Activated T-helper 1 cell treated with anti-CD3 and anti-CD28 coated beads, Interleukin-12 subunit alpha, Interleukin-12 subunit beta, Interleukin-2, Interleukin-4 antibody, amounts not matched to agents 30 ng/mL and 10 ng/mL and 1 ng/mL, durations not matched to agents 14 hours and 24 hours and 36 hours (primary cell): ENCODE data around the gene FBXL13. TPM values are rescaled to one million over a fixed set of nuclear protein-coding genes. Genes with fewer than 3 reads are reported as not detected.
A peak's percentile ranks its signal among the peaks of the same experiment; 100 is the strongest.

ENCODE experiments used
- DNase-seq: peaks from one replicate; pipeline ENCODE4 v3.0.0; 2021; ENCODE audit warnings: low spot score
- H3K27ac Mint-ChIP-seq: one replicate; pipeline ENCODE4 v1.8.0; 2021; ENCODE audit warnings: mild to moderate bottlenecking, mixed read lengths
- H3K27me3 Mint-ChIP-seq: one replicate; pipeline ENCODE4 v1.8.0; 2022; ENCODE audit warnings: mild to moderate bottlenecking, moderate library complexity, mixed read lengths; ENCODE audit not compliant: insufficient read depth
- H3K36me3 Mint-ChIP-seq: one replicate; pipeline ENCODE4 v1.8.0; 2021; ENCODE audit warnings: low read depth, mixed read lengths
- H3K4me1 Mint-ChIP-seq: one replicate; pipeline ENCODE4 v1.8.0; 2021; ENCODE audit warnings: low read depth, mixed read lengths
- H3K4me3 Mint-ChIP-seq: one replicate; pipeline ENCODE4 v1.8.0; 2021; ENCODE audit warnings: mild to moderate bottlenecking, moderate library complexity, mixed read lengths
- H3K9me3 Mint-ChIP-seq: one replicate; pipeline ENCODE4 v1.8.0; 2021; ENCODE audit warnings: mixed read lengths
- intact Hi-C: fragments of 100-400 bp; cut with micrococcal nuclease; formaldehyde crosslinking; loops from one replicate; pipeline ENCODE4 v1.15.1; 2024
- total RNA-seq: library from RNA; stranded (reverse); gene quantifications from 2 replicates; pipeline ENCODE4 v1.2.3, GENCODE V29; 2022

Gene FBXL13
- total RNA-seq, 1 donor from 2014 or later = 0.34 TPM

DNA sequence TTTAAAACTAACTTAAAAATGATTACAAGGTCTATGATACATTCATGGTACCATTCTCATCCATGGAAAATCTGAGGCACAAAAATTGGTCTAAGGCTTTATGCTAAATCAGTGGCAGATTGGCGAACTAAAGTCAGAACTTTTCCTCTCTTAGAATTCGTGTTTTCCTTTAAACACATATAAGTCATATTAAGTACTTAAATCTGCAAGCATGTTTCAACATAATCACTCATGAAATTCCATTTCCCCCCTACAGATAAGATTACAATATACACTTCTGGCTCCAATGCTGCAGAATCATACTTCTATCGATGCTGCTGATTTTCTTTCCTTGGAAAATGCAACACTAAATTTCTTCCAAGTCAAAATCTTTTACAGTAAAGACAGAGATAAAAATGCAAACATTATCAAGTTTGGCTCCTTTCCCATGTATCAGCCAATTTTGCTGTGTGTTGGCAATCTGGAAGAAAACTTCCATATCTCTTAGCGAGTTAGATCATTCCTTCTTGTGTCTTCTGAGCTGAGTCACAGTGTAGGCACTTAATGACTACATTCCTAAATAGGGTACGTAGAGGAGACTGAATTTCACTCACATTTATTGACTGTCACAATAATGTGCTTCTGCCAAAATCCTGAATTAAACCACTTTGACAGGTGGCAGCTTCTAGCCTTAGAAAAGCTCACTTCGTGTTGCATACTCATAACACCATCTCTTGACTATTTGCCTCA is 238.2 kb downstream of the FBXL13 start:
- H3K9me3 Mint-ChIP-seq = no peaks in the 10 kb centered on the region

GRCh38 chr7:102834999-102835398 is 239.6 kb downstream of the FBXL13 start:
- peaks cover 11% of the 10 kb centered on the region for H3K4me1 Mint-ChIP-seq
- H3K4me3 Mint-ChIP-seq = no peak overlapping the region
- intact Hi-C loops = loop anchor here (1.0 kb wide), 3 partner anchors 21 to 239 kb away; partner anchors contain the start of gene FBXL13
- H3K36me3 Mint-ChIP-seq = no peaks in the 10 kb centered on the region
- H3K27ac Mint-ChIP-seq = peak overlapping the region; percentile 41
- peak; percentile 5 for DNase-seq
- H3K9me3 Mint-ChIP-seq = no peaks in the 10 kb centered on the region
- H3K27me3 Mint-ChIP-seq = peaks cover 10% of the 10 kb centered on the region

More for the DNA sequence above, 238.2 kb downstream of the FBXL13 start:
- DNase-seq = no peak
- Mint-ChIP-seq H3K36me3 (no peaks in the 10 kb centered on the region), H3K4me1 (peaks cover 11% of the 10 kb centered on the region), H3K27me3 (peaks cover 10% of the 10 kb centered on the region), H3K27ac (no peak overlapping the region), H3K4me3 (no peak overlapping the region)
- intact Hi-C loops = no loop called here

GRCh38 chr7:102834466-102834865 is 240.1 kb downstream of the FBXL13 start:
- peaks cover 9% of the 10 kb centered on the region for H3K27me3 Mint-ChIP-seq
- H3K36me3 Mint-ChIP-seq = no peaks in the 10 kb centered on the region
- H3K9me3 Mint-ChIP-seq = no peaks in the 10 kb centered on the region
- peaks cover 11% of the 10 kb centered on the region for H3K4me1 Mint-ChIP-seq
- intact Hi-C loops = no loop called here
- no peak overlapping the region for H3K4me3 Mint-ChIP-seq
- no peak for DNase-seq
- H3K27ac Mint-ChIP-seq = no peak overlapping the region

- Mint-ChIP-seq H3K4me1 (peaks cover 11% of the 10 kb centered on the region), H3K4me3 (no peak overlapping the region), H3K36me3 (no peaks in the 10 kb centered on the region), H3K27ac (no peak overlapping the region), H3K27me3 (peaks cover 9% of the 10 kb centered on the region), H3K9me3 (no peaks in the 10 kb centered on the region)
- DNase-seq = no peak
- intact Hi-C loops = no loop called here
These were observed 241.3 kb downstream of the FBXL13 start for GRCh38 chr7:102833343-102833742.

- peaks cover 11% of the 10 kb centered on the region for H3K4me1 Mint-ChIP-seq
- intact Hi-C loops = no loop called here
- H3K4me3 Mint-ChIP-seq = no peak overlapping the region
- DNase-seq = no peak
- H3K27ac Mint-ChIP-seq = no peak overlapping the region
- H3K36me3 Mint-ChIP-seq = peaks cover 2% of the 10 kb centered on the region
- H3K9me3 Mint-ChIP-seq = no peaks in the 10 kb centered on the region
- H3K27me3 Mint-ChIP-seq = peaks cover 7% of the 10 kb centered on the region
These were observed 241.9 kb downstream of the FBXL13 start for GRCh38 chr7:102832674-102833073.

- intact Hi-C loops = no loop called here
- H3K4me3 Mint-ChIP-seq = no peak overlapping the region
- H3K36me3 Mint-ChIP-seq = peaks cover 3% of the 10 kb centered on the region
These were observed 244.4 kb downstream of the FBXL13 start for GRCh38 chr7:102830197-102830596.

DNA sequence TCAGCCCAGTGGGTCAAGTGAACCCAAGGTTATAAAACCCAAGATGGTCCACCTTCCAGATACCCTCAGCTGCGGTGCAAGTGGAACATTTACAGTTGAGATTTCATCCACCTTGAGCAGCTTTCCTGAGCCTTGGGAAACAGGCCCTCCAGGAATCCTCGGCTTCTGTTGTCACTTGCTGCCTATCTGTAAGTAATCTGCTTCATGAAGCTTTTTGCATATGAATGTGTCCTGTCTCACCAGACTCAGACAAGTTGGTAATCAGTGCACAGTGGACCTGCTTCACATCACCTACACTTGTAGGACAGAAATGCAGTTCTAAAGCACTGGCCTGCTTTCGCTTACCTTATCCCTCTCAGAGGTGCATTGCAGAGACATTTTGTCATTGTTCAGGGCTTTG is 245.5 kb downstream of the FBXL13 start:
- no peak overlapping the region for H3K4me3 Mint-ChIP-seq
- intact Hi-C loops = no loop called here
- DNase-seq = no peak
- no peaks in the 10 kb centered on the region for H3K4me1 Mint-ChIP-seq
- H3K27me3 Mint-ChIP-seq = peaks cover 4% of the 10 kb centered on the region
- H3K36me3 Mint-ChIP-seq = peaks cover 3% of the 10 kb centered on the region
- H3K9me3 Mint-ChIP-seq = no peaks in the 10 kb centered on the region
- H3K27ac Mint-ChIP-seq = no peak overlapping the region

More at GRCh38 chr7:102830197-102830596, 244.4 kb downstream of the FBXL13 start:
- H3K4me1 Mint-ChIP-seq = peaks cover 10% of the 10 kb centered on the region
- no peaks in the 10 kb centered on the region for H3K9me3 Mint-ChIP-seq
- DNase-seq = no peak
- H3K27me3 Mint-ChIP-seq = peaks cover 7% of the 10 kb centered on the region
- no peak overlapping the region for H3K27ac Mint-ChIP-seq

DNA sequence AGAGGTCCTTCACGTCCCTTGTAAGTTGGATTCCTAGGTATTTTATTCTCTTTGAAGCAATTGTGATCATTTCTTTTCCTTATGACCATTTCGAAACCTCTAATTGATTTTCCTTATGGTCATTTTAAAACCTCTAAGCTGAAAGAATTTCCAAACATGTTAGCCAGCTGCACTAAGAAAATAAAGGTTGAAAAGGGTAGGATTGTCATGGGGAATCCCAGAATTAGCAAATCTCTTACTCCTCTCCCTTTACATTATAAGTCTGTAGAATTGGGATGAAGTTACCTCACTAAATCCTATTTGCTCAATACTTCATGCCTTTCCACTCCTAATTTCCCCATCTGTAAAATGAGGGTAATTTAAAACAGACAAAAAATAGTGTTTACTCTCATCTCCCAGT is 246.3 kb downstream of the FBXL13 start:
- Mint-ChIP-seq H3K4me3 (no peak overlapping the region), H3K4me1 (no peaks in the 10 kb centered on the region), H3K27ac (no peak overlapping the region), H3K9me3 (no peaks in the 10 kb centered on the region), H3K27me3 (peaks cover 3% of the 10 kb centered on the region), H3K36me3 (peaks cover 3% of the 10 kb centered on the region)
- DNase-seq = no peak
- intact Hi-C loops = no loop called here

DNA sequence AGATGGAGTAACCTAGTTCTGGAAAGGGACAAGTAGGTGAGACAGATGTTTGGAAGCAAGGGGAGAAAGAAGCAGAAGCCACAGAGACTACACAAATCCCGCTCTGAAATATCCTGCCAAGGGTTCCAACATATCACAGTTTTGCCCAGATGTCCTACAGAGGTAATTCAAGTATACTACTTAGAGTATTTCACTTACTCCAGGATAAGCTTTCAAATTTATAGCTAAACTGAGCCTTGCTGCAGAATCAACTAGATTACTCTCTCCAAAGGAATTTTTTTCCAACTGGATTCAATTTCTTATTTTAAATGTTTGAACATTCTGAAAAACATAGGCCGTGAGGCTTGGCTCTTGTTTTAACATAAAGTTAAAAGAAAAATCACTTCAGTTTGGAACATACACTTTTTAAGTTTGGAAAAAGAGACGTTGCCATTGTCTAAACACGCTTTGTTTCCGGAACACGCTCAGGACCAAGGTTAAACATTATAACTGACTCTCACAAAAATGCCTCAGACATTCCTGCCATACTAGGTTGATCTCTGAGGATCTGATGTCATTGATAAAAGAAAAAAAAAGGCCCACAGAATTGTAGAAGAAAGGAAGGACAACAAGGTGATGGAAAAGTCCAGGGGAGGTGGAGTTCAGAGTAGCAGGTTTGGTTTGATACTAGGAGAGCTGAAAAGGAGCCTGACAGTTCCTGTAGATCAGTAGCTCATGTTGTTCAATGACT is 251.0 kb downstream of the FBXL13 start:
- H3K36me3 Mint-ChIP-seq = peaks cover 3% of the 10 kb centered on the region

GRCh38 chr7:102821994-102822747 is 252.4 kb downstream of the FBXL13 start:
- H3K4me1 Mint-ChIP-seq = no peaks in the 10 kb centered on the region

More for the DNA sequence above, 251.0 kb downstream of the FBXL13 start:
- Mint-ChIP-seq H3K4me3 (no peak overlapping the region), H3K27ac (no peak overlapping the region), H3K4me1 (no peaks in the 10 kb centered on the region), H3K27me3 (no peaks in the 10 kb centered on the region), H3K9me3 (no peaks in the 10 kb centered on the region)
- intact Hi-C loops = no loop called here
- no peak for DNase-seq

GRCh38 chr7:102819151-102819550 is 255.4 kb downstream of the FBXL13 start:
- H3K27ac Mint-ChIP-seq = no peak overlapping the region
- intact Hi-C loops = no loop called here
- no peak overlapping the region for H3K4me3 Mint-ChIP-seq

More at GRCh38 chr7:102821994-102822747, 252.4 kb downstream of the FBXL13 start:
- Mint-ChIP-seq H3K27ac (no peak overlapping the region), H3K36me3 (no peaks in the 10 kb centered on the region), H3K9me3 (no peaks in the 10 kb centered on the region), H3K4me3 (no peak overlapping the region), H3K27me3 (peaks cover 2% of the 10 kb centered on the region)
- intact Hi-C loops = no loop called here
- DNase-seq = no peak

DNA sequence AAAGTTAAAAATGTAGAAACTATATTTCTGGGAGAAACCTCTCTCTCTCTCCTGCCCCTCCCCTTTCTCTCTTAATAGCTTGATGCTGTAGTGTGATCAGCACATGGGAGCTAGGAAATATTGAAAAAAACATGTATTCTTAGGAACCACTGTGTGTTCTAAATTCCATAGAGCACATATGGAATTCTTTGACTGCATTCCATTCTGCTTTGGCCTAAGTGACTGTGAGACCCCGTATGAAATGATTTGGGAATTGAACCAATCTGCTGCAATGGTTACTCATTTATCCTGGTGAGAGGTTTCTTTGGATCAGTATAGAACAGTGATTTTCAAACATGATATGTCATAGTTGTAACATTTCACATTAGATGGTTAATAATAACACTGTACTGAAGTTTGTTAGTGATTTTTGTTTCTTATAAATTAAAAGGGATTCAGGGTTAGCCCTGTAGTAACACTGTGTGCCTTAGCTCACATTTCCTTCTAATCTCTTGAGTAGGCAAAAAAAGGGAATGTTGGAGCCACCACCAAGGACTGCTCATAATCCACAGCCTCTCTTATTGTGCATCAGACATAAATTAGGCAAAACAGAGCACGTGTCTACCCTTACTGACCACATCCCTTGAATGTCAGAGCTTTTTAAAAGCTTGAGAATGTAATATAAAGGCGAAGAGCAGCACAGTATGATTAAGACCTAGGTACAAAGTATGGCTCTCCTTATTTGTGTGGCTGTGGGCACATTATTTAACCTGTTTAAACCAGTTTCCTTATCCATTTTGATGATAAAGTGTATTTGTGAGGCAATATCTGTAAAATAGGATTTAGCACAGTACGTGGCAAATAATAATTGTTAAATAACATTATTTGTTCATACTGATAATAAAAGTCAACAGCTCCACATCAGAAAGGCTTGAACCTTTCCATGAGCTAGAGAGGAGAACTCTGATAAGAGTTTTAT is 256.7 kb downstream of the FBXL13 start:
- H3K27me3 Mint-ChIP-seq = peaks cover 3% of the 10 kb centered on the region
- no peak overlapping the region for H3K27ac Mint-ChIP-seq
- H3K36me3 Mint-ChIP-seq = peaks cover 3% of the 10 kb centered on the region
- H3K4me1 Mint-ChIP-seq = peaks cover 14% of the 10 kb centered on the region
- intact Hi-C loops = no loop called here
- no peak overlapping the region for H3K4me3 Mint-ChIP-seq
- no peak for DNase-seq
- no peaks in the 10 kb centered on the region for H3K9me3 Mint-ChIP-seq

More at GRCh38 chr7:102819151-102819550, 255.4 kb downstream of the FBXL13 start:
- Mint-ChIP-seq H3K36me3 (peaks cover 1% of the 10 kb centered on the region), H3K4me1 (peaks cover 3% of the 10 kb centered on the region), H3K27me3 (peaks cover 3% of the 10 kb centered on the region), H3K9me3 (no peaks in the 10 kb centered on the region)
- no peak for DNase-seq
